ENCODE measurements around the gene SKOR1.

Gene SKOR1

GRCh38 chr15:67819636-67820035 is 5.7 kb upstream of the SKOR1 start:
- no peak for DNase-seq

- DNase-seq: no peak
Observed at GRCh38 chr15:67820122-67820991, 5.0 kb upstream of the SKOR1 start.

- DNase-seq: peak; percentile 32
Observed at GRCh38 chr15:67820992-67821783, 4.1 kb upstream of the SKOR1 start.

GRCh38 chr15:67821784-67822440 is 3.4 kb upstream of the SKOR1 start:
- no peak for DNase-seq

GRCh38 chr15:67822537-67823313 is 2.6 kb upstream of the SKOR1 start:
- no peak for DNase-seq

- DNase-seq: no peak
Observed at GRCh38 chr15:67823314-67824196, 1.8 kb upstream of the SKOR1 start.

GRCh38 chr15:67824197-67824968 is 926 bp upstream of the SKOR1 start:
- no peak for DNase-seq

- DNase-seq: no peak
Observed at GRCh38 chr15:67825881-67826716, 790 bp downstream of the SKOR1 start.

GRCh38 chr15:67826717-67827561 is 1.6 kb downstream of the SKOR1 start:
- DNase-seq: no peak

- DNase-seq: no peak
Observed at GRCh38 chr15:67827562-67828277, 2.4 kb downstream of the SKOR1 start.

GRCh38 chr15:67828278-67828968 is 3.1 kb downstream of the SKOR1 start:
- no peak for DNase-seq

GRCh38 chr15:67828969-67829646 is 3.8 kb downstream of the SKOR1 start:
- DNase-seq: no peak

GRCh38 chr15:67829647-67830504 is 4.6 kb downstream of the SKOR1 start:
- DNase-seq: no peak

- DNase-seq: no peak
Observed at GRCh38 chr15:67831363-67831762, 6.1 kb downstream of the SKOR1 start.

GRCh38 chr15:67832031-67832551 is 6.8 kb downstream of the SKOR1 start:
- DNase-seq: no peak
